SK-N-MC (cell line): ENCODE results near the gene DCTN1.

Source experiments
- EZH2 ChIP-seq: fragments of 200-600 bp; sonication (generic); IDR thresholded peaks from one replicate; pipeline ENCODE4 v1.6.1; 2017; ENCODE audit warnings: antibody characterized with exemption
- FOXP2 ChIP-seq: optimal IDR thresholded peaks from 2 replicates; pipeline ENCODE3; 2011; ENCODE audit warnings: mild to moderate bottlenecking, moderate library complexity; ENCODE audit not compliant: insufficient read depth; ENCODE audit errors: extremely low read length, control extremely low read depth
- POLR2AphosphoS5 ChIP-seq: IDR thresholded peaks from 2 replicates; pipeline ENCODE4 v1.6.1; 2012; ENCODE audit warnings: mild to moderate bottlenecking, low read depth, low read length, borderline replicate concordance

DNA sequence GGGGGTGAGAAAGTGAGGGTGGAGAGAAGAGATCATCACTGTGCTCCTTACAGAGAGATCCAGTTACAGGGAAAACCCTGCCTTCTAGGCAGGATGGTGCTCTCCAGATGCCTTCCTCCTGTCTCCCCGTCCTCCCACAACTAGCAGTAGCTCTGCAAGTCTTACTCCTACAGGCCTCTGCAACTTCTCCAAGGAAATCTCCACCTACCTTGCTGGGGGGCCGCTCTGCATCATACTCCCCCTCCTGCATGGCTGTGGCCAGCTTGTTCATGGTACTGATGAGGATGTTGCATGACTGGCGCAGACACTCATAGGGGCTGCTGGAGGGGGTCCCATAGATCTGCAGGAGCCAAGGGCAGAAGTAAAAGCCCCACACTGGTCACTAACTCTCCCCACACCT, 14.1 kb downstream of the DCTN1 start:
- TF ChIP-seq POLR2AphosphoS5 (no peak), EZH2 (no peak), FOXP2 (no peak)
